Measurements from ENCODE around the gene CLMN. TPM values are rescaled to one million over a fixed set of nuclear protein-coding genes. Genes with fewer than 3 reads are reported as not detected.
"Not testable (repeated sequence)": the region's sequence is repeated elsewhere in the genome, so short reads cannot be mapped to it uniquely, and the experiment has no call there.

CLMN gene
- total and polyA plus RNA-seq, 7 experiments from 2014 or later, result 0.43 to 6.8 (median 0.70) TPM

GRCh38 chr14:95285566-95285965 is 34.1 kb downstream of the CLMN start:
- CTCF ChIA-PET, result no interaction called here
- H3K9me3 Mint-ChIP-seq, result peaks cover 0 to 5% (median 0%) of the 10 kb centered on the region in 11 donors
- no peaks in the 10 kb centered on the region for H3K4me1 Mint-ChIP-seq

DNA sequence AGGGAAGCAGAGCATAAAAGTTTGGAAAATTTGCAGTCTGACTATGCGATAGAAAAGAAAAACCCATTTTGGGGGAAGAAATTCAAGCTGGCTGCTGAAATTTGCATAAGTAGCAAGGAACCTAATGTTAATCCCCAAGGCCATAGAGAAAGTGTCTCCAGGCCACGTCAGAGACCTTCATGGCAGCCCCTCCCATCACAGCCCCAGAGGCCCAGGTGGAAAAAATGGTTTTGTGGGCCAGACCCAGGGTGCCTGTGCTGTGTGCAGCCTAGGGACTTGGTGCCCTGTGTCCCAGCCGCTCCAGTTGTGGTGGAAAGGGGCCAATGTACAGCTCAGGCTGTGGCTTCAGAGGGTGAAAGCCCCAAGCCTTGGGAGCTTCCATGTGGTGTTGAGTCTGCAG is 35.9 kb downstream of the CLMN start:
- CTCF ChIA-PET, ATAC-seq: not testable (repeated sequence)
- H3K27me3 Mint-ChIP-seq, result peaks cover 2 to 20% (median 10%) of the 10 kb centered on the region in 5 donors

More at GRCh38 chr14:95285566-95285965, 34.1 kb downstream of the CLMN start:
- Mint-ChIP-seq H3K27me3 (peaks cover 0 to 24% (median 10%) of the 10 kb centered on the region in 5 donors), H3K27ac (no peak overlapping the region), H3K36me3 (peaks cover 0 to 4% (median 0%) of the 10 kb centered on the region in 5 donors), H3K4me3 (no peak overlapping the region)
- POLR2A ChIA-PET, result no interaction called here
- Histone ChIP-seq H3K36me3 (ENCODE audit: control insufficient read depth in 2 of 3, insufficient read depth in 3 of 3, low read length in 3 of 3) (no peaks in the 10 kb centered on the region), H3K9me3 (ENCODE audit: control insufficient read depth in 2 of 3, low read length in 3 of 3) (no peaks in the 10 kb centered on the region), H3K4me1 (ENCODE audit: control insufficient read depth in 2 of 2, insufficient read depth in 2 of 2, low read length in 2 of 2) (no peaks in the 10 kb centered on the region), H3K4me3 (ENCODE audit: low read length) (no peak overlapping the region), H3K27me3 (ENCODE audit: control insufficient read depth in 2 of 2, insufficient read depth in 2 of 2, low read length in 2 of 2) (no peaks in the 10 kb centered on the region), H3K27ac (ENCODE audit: low read depth, low read length) (no peak overlapping the region)
- intact Hi-C loops (cut with micrococcal nuclease), result no loop called here
- no peak for ATAC-seq
- no peak for DNase-seq

GRCh38 chr14:95282986-95283380 is 36.7 kb downstream of the CLMN start:
- peaks cover 0 to 12% (median 7%) of the 10 kb centered on the region in 5 donors for H3K27me3 Mint-ChIP-seq
- POLR2A ChIA-PET; H3K27ac Mint-ChIP-seq; H3K36me3 Mint-ChIP-seq; H3K27ac ChIP-seq (ENCODE audit: low read depth, low read length); H3K4me1 Mint-ChIP-seq; H3K27me3 ChIP-seq (ENCODE audit: control insufficient read depth in 2 of 2, insufficient read depth in 2 of 2, low read length in 2 of 2); H3K4me3 Mint-ChIP-seq; H3K36me3 ChIP-seq (ENCODE audit: control insufficient read depth in 2 of 3, insufficient read depth in 3 of 3, low read length in 3 of 3); H3K4me1 ChIP-seq (ENCODE audit: control insufficient read depth in 2 of 2, insufficient read depth in 2 of 2, low read length in 2 of 2); ATAC-seq; H3K9me3 Mint-ChIP-seq; CTCF ChIA-PET; H3K9me3 ChIP-seq (ENCODE audit: control insufficient read depth in 2 of 3, low read length in 3 of 3); DNase-seq; intact Hi-C loops (cut with micrococcal nuclease); H3K4me3 ChIP-seq (ENCODE audit: low read length): not testable (repeated sequence)

More for the DNA sequence above, 35.9 kb downstream of the CLMN start:
- POLR2A ChIA-PET; H3K27ac ChIP-seq (ENCODE audit: low read depth, low read length); H3K4me1 Mint-ChIP-seq; H3K4me1 ChIP-seq (ENCODE audit: control insufficient read depth in 2 of 2, insufficient read depth in 2 of 2, low read length in 2 of 2); H3K4me3 Mint-ChIP-seq; H3K36me3 Mint-ChIP-seq; H3K27me3 ChIP-seq (ENCODE audit: control insufficient read depth in 2 of 2, insufficient read depth in 2 of 2, low read length in 2 of 2); DNase-seq; intact Hi-C loops (cut with micrococcal nuclease); H3K9me3 Mint-ChIP-seq; H3K9me3 ChIP-seq (ENCODE audit: control insufficient read depth in 2 of 3, low read length in 3 of 3); H3K4me3 ChIP-seq (ENCODE audit: low read length); H3K36me3 ChIP-seq (ENCODE audit: control insufficient read depth in 2 of 3, insufficient read depth in 3 of 3, low read length in 3 of 3); H3K27ac Mint-ChIP-seq: not testable (repeated sequence)

- Mint-ChIP-seq H3K4me3 (no peak overlapping the region), H3K27me3 (peaks cover 0 to 8% (median 6%) of the 10 kb centered on the region in 5 donors), H3K36me3 (no peaks in the 10 kb centered on the region), H3K9me3 (no peaks in the 10 kb centered on the region), H3K4me1 (no peaks in the 10 kb centered on the region), H3K27ac (no peak overlapping the region)
- no peaks in the 10 kb centered on the region for H3K36me3 ChIP-seq (ENCODE audit: control insufficient read depth in 2 of 3, insufficient read depth in 3 of 3, low read length in 3 of 3)
- H3K27me3 ChIP-seq (ENCODE audit: control insufficient read depth in 2 of 2, insufficient read depth in 2 of 2, low read length in 2 of 2), result no peaks in the 10 kb centered on the region
- DNase-seq (no peak), ATAC-seq (no peak)
- POLR2A ChIA-PET, result no interaction called here
- H3K4me3 ChIP-seq (ENCODE audit: low read length), result no peak overlapping the region
- H3K4me1 ChIP-seq (ENCODE audit: control insufficient read depth in 2 of 2, insufficient read depth in 2 of 2, low read length in 2 of 2), result no peaks in the 10 kb centered on the region
- intact Hi-C loops (cut with micrococcal nuclease), result no loop called here
- no peak overlapping the region for H3K27ac ChIP-seq (ENCODE audit: low read depth, low read length)
- CTCF ChIA-PET, result no interaction called here
- H3K9me3 ChIP-seq (ENCODE audit: control insufficient read depth in 2 of 3, low read length in 3 of 3), result no peaks in the 10 kb centered on the region
Observed at GRCh38 chr14:95282354-95282985, 37.2 kb downstream of the CLMN start.

DNA sequence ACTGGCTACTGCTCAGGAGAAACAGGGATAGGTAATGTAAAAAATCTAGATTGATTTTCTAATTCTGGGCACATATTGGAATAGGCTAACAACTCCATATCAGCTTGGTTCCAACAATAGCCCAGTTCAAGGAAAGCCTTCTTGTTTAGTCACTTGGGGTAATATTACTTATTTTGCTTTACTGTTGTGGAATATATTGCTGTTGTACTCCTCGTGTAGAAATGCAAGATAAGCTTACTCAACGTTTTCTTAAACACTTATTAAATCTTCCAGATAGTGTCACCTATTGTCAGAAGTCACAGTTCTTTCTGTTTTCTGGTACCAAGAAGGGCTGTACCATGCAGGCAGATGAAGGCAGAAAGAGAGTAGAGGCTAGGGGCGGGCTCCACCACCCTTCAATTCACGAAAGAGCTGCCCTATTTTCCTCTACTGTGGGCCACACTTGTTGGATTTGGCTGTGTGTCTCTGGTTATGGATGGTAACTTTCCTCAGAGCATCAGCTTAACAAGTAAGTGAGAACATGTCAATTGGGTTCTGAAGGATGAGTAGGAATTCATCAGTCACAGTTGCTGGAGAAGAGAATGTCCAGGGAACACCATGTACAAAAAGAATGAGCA is 38.0 kb downstream of the CLMN start:
- Mint-ChIP-seq H3K4me1 (no peaks in the 10 kb centered on the region), H3K27me3 (peaks cover 0 to 8% (median 6%) of the 10 kb centered on the region in 5 donors), H3K27ac (no peak overlapping the region), H3K4me3 (no peak overlapping the region), H3K9me3 (no peaks in the 10 kb centered on the region), H3K36me3 (no peaks in the 10 kb centered on the region)
- Histone ChIP-seq H3K9me3 (ENCODE audit: control insufficient read depth in 2 of 3, low read length in 3 of 3) (no peaks in the 10 kb centered on the region), H3K27me3 (ENCODE audit: control insufficient read depth in 2 of 2, insufficient read depth in 2 of 2, low read length in 2 of 2) (no peaks in the 10 kb centered on the region), H3K27ac (ENCODE audit: low read depth, low read length) (no peak overlapping the region), H3K4me1 (ENCODE audit: control insufficient read depth in 2 of 2, insufficient read depth in 2 of 2, low read length in 2 of 2) (no peaks in the 10 kb centered on the region), H3K4me3 (ENCODE audit: low read length) (no peak overlapping the region), H3K36me3 (ENCODE audit: control insufficient read depth in 2 of 3, insufficient read depth in 3 of 3, low read length in 3 of 3) (no peaks in the 10 kb centered on the region)
- CTCF ChIA-PET, result no interaction called here
- POLR2A ChIA-PET, result no interaction called here
- ATAC-seq (no peak), DNase-seq (no peak)
- intact Hi-C loops (cut with micrococcal nuclease), result no loop called here

- Histone ChIP-seq H3K9me3 (ENCODE audit: control insufficient read depth in 2 of 3, low read length in 3 of 3) (no peaks in the 10 kb centered on the region), H3K4me1 (ENCODE audit: control insufficient read depth in 2 of 2, insufficient read depth in 2 of 2, low read length in 2 of 2) (no peaks in the 10 kb centered on the region), H3K36me3 (ENCODE audit: control insufficient read depth in 2 of 3, insufficient read depth in 3 of 3, low read length in 3 of 3) (no peaks in the 10 kb centered on the region), H3K27me3 (ENCODE audit: control insufficient read depth in 2 of 2, insufficient read depth in 2 of 2, low read length in 2 of 2) (no peaks in the 10 kb centered on the region), H3K4me3 (ENCODE audit: low read length) (no peak overlapping the region), H3K27ac (ENCODE audit: low read depth, low read length) (no peak overlapping the region)
- Mint-ChIP-seq H3K27ac (no peak overlapping the region), H3K36me3 (no peaks in the 10 kb centered on the region), H3K9me3 (no peaks in the 10 kb centered on the region), H3K4me1 (no peaks in the 10 kb centered on the region), H3K27me3 (peaks cover 0 to 2% (median 0%) of the 10 kb centered on the region in 5 donors), H3K4me3 (no peak overlapping the region)
- DNase-seq (no peak), ATAC-seq (no peak)
- intact Hi-C loops (cut with micrococcal nuclease), result no loop called here
- POLR2A ChIA-PET, result no interaction called here
- CTCF ChIA-PET, result no interaction called here
Observed at GRCh38 chr14:95275494-95275893, 44.2 kb downstream of the CLMN start.

DNA sequence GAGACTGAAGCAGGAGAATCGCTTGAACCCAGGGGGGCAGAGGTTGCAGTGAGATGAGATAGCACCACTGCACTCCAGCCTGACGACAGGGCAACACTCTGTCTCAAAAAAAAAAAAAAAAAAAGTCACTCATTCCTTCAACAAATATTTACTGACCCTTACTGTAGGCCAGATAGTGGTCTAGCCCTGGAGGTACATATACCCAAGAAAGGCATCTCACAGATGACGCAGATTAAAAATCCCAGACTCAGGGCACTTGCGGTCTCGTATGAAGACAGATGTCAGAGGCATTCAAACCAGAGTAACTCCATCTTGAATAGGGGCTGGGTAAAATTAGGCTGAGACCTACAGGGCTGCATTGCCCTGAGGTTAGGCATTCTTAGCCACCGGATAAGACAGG is 44.8 kb downstream of the CLMN start:
- Histone ChIP-seq H3K27me3 (ENCODE audit: control insufficient read depth in 2 of 2, insufficient read depth in 2 of 2, low read length in 2 of 2) (no peaks in the 10 kb centered on the region), H3K4me1 (ENCODE audit: control insufficient read depth in 2 of 2, insufficient read depth in 2 of 2, low read length in 2 of 2) (no peaks in the 10 kb centered on the region), H3K9me3 (ENCODE audit: control insufficient read depth in 2 of 3, low read length in 3 of 3) (no peaks in the 10 kb centered on the region), H3K36me3 (ENCODE audit: control insufficient read depth in 2 of 3, insufficient read depth in 3 of 3, low read length in 3 of 3) (no peaks in the 10 kb centered on the region), H3K4me3 (ENCODE audit: low read length) (no peak overlapping the region), H3K27ac (ENCODE audit: low read depth, low read length) (no peak overlapping the region)
- POLR2A ChIA-PET, result no interaction called here
- CTCF ChIA-PET, result no interaction called here
- intact Hi-C loops (cut with micrococcal nuclease), result no loop called here
- no peak overlapping the region for H3K4me3 Mint-ChIP-seq
- H3K27me3 Mint-ChIP-seq, result peaks cover 0 to 2% (median 0%) of the 10 kb centered on the region in 5 donors
- H3K27ac Mint-ChIP-seq, result no peak overlapping the region
- no peaks in the 10 kb centered on the region for H3K9me3 Mint-ChIP-seq
- no peaks in the 10 kb centered on the region for H3K4me1 Mint-ChIP-seq
- no peak for ATAC-seq
- no peaks in the 10 kb centered on the region for H3K36me3 Mint-ChIP-seq
- no peak for DNase-seq
